Large intestine (tissue), 3 donors: ENCODE data around the gene TAS1R3. TPM values are rescaled to one million over a fixed set of nuclear protein-coding genes. Genes with fewer than 3 reads are reported as not detected.

ENCODE experiments used
- DNase-seq, 2 donors: peaks; one replicate each; pipeline versions ENCODE4 v3.0.0 to v3.0.0-alpha.2; 2013
- H3K27ac ChIP-seq: one replicate; pipeline ENCODE4 v1.5.1; 2013; ENCODE audit warnings: low read length
- H3K27me3 ChIP-seq: 2 replicates; pipeline ENCODE4 v1.6.1; 2013; ENCODE audit warnings: low read length; ENCODE audit not compliant: control insufficient read depth, insufficient read depth
- H3K36me3 ChIP-seq: 2 replicates; pipeline ENCODE4 v1.6.1; 2013; ENCODE audit warnings: low read length; ENCODE audit not compliant: control insufficient read depth, insufficient read depth
- H3K4me1 ChIP-seq: one replicate; pipeline ENCODE4 v1.6.1; 2013; ENCODE audit warnings: low read length; ENCODE audit not compliant: control insufficient read depth, insufficient read depth
- H3K4me3 ChIP-seq: one replicate; pipeline ENCODE4 v1.5.1; 2013; ENCODE audit warnings: low read length
- H3K9me3 ChIP-seq: one replicate; pipeline ENCODE4 v1.6.1; 2013; ENCODE audit warnings: mild to moderate bottlenecking, low read depth, low read length, moderate library complexity; ENCODE audit not compliant: control insufficient read depth
- WGBS: methylation state at CpG from one replicate; pipeline ENCODE4 v1.1.5; 2013; ENCODE audit warnings: low lambda C conversion rate; ENCODE audit not compliant: insufficient coverage; 5-methylcytosine and 5-hydroxymethylcytosine counted together
- polyA plus RNA-seq: library from polyadenylated mRNA; unstranded; fragments of 120-200 nt; gene quantifications from one replicate; pipeline ENCODE4 v1.2.1, GENCODE V29; 2013

The TAS1R3 gene
- polyA plus RNA-seq, 1 donor = 0.69 TPM

GRCh38 chr1:1349256-1350012 lies 18.4 kb downstream of the TAS1R3 start, which contains the start of gene DVL1:
Gene DVL1 (minus strand): TSS chr1:1349418. CDS start chr1:1349065, 353 bp downstream.
- H3K27me3 ChIP-seq = no peaks in the 10 kb centered on the region
- H3K36me3 ChIP-seq = peaks cover 23% of the 10 kb centered on the region
- peak within 1 kb of the TSS; percentile 75 for H3K27ac ChIP-seq
- peak within 1 kb of the TSS; percentile 63 for H3K4me3 ChIP-seq
- no CpG with 5 or more reads among the region's 122 CpGs for WGBS
- peak; percentile 56 to 80 for DNase-seq
- H3K9me3 ChIP-seq = no peaks in the 10 kb centered on the region
- peaks cover 63% of the 10 kb centered on the region for H3K4me1 ChIP-seq

DNA sequence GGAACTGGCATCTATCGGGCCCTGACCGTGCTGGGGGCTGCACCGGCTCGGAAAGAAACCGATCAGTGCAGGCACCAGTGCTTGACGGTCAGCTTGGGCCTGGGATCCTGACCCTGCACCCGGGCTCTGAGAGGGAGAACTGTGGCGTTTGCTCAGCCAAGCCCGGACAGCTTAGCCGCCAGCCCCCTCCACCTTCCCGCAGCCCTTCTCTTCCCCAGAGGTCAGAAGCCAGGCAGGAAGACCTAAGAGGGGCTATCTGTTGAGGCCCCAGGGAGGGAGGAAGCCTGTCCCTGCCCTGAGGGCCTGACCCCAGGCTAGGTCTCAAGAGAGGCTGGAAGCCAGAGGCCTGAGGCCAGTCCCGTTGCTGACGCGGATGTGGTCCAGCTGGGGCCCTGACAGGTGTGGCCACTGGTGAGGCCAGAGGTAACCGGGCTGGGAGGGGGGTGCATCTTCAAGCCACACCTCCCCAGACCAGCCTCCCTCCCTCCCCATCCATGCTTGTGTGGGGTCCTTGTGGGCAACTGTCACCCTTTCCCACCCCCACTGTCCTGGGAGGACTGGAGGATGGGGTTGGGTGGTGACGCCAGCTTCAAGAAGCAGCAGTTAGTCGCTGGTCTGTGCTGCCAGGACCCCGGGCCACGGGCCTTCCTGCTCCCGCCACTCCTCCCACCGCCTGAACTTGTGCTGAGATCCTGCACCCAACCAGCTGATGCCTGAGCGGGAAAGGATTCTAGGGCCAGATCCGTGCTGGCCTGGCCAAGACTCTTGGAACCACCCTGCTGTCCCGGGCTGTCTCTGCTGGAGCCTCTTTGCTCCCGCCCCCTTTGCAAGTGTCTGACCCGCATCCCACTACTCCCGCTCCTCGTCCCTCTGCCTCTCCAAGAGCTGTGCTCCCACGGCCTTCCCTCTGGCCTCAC lies 20.7 kb downstream of the TAS1R3 start:
- Histone ChIP-seq H3K27ac (no peak overlapping the region), H3K4me1 (peaks cover 42% of the 10 kb centered on the region), H3K9me3 (no peaks in the 10 kb centered on the region), H3K4me3 (no peak overlapping the region), H3K27me3 (no peaks in the 10 kb centered on the region), H3K36me3 (peaks cover 22% of the 10 kb centered on the region)
- DNase-seq = peak in 1 of 2 donors; percentile 34
- WGBS = no CpG with 5 or more reads among the region's 29 CpGs

GRCh38 chr1:1352786-1353388 lies 21.8 kb downstream of the TAS1R3 start:
- H3K4me1 ChIP-seq = peaks cover 36% of the 10 kb centered on the region
- H3K4me3 ChIP-seq = no peak overlapping the region
- no peaks in the 10 kb centered on the region for H3K9me3 ChIP-seq
- no peaks in the 10 kb centered on the region for H3K27me3 ChIP-seq
- no CpG with 5 or more reads among the region's 5 CpGs for WGBS
- H3K27ac ChIP-seq = no peak overlapping the region
- no peak for DNase-seq
- peaks cover 22% of the 10 kb centered on the region for H3K36me3 ChIP-seq

DNA sequence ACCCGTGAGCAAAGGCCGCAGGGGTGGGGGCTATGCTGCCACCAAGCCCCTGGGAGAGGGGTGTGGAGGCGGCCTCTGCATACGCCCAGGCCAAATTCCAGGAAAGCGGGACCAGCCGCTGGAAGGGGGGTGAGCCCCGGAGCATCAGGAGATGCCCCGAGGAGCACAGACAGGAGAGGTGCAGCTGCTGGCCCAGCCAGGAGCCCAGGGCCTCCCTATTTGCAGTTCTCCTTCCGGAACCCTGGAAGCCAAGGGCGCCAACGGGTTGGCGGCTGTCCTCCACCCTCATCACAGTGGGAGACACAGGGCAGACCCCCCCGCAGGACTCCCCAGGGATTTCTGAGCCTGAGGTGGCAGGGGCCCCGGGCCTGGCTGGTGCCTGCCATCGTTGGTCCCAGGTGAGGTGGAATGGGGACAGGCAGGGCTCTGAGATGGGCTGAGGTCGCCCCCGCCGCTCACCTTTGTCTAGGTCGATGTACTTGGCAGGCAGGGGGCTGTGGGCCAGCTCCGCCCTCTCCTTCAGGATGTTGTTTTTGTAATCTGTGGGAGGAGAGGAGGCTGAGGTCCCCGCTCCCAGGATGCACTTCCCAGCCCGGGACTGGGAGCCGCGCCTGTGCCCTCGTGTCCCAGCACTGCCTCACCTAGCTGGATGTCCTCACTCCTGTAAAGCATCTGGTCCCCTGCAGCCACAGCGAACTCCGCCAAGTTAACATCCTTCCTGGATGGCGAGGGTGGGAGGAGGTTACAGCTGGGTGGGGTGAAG lies 22.5 kb downstream of the TAS1R3 start:
- no CpG with 5 or more reads among the region's 28 CpGs for WGBS
- no peaks in the 10 kb centered on the region for H3K27me3 ChIP-seq

DNA sequence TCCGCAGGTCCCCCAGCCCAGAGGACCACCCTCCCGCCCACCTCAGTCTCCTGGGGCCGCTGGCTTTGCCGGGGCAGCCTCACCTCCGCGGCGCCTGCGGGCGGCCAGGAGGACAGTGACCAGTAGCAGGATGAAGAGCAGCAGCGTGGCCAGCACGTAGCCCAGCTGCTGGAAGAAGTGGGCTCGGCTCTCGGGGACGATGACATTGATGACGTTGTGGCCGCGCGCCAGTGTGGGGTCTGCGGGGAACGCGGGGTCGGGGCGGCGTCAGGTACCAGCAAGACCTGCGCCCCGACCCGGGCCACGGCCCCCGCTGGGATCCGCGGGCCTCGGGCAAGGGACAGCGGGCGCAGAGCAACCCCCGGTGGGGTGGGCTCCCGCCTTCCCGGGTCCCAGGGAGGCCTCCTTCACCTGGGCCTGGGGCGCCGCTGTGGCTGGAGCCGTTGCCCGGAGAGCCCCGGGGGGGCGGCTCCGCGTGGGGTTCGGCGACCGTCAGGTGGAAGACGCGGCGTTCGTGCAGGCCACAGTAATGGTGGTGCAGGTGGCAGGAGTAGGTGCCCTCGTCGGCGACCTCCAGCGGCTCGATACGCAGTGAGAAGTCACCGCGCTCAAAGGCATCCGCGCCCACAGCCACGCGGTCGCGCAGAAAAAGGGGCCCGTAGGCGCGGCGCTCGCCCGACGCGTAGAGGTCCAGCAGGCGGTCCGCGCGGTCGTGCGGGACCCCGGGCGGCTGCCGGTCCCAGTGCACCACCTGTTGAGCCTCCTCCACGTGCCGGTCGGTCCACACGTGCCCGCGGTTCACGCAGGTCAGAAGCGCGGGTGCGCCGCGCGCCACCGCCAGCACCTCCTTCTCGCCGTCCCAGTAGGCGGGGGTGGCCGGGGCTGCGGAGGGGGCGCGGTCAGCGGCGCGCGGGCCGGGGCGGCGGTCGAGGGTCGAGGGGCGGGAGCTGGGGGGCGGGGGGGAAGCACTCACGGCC lies 23.5 kb downstream of the TAS1R3 start:
- DNase-seq = peak in 1 of 2 donors; percentile 3
- Histone ChIP-seq H3K9me3 (no peaks in the 10 kb centered on the region), H3K27ac (no peak overlapping the region), H3K27me3 (no peaks in the 10 kb centered on the region), H3K36me3 (peaks cover 22% of the 10 kb centered on the region), H3K4me3 (no peak overlapping the region), H3K4me1 (peaks cover 46% of the 10 kb centered on the region)
- WGBS = no CpG with 5 or more reads among the region's 116 CpGs

More for the DNA sequence above, 22.5 kb downstream of the TAS1R3 start:
- peaks cover 22% of the 10 kb centered on the region for H3K36me3 ChIP-seq
- DNase-seq = peak in 1 of 2 donors; percentile 4
- no peak overlapping the region for H3K27ac ChIP-seq
- H3K9me3 ChIP-seq = no peaks in the 10 kb centered on the region
- peaks cover 36% of the 10 kb centered on the region for H3K4me1 ChIP-seq
- no peak overlapping the region for H3K4me3 ChIP-seq

DNA sequence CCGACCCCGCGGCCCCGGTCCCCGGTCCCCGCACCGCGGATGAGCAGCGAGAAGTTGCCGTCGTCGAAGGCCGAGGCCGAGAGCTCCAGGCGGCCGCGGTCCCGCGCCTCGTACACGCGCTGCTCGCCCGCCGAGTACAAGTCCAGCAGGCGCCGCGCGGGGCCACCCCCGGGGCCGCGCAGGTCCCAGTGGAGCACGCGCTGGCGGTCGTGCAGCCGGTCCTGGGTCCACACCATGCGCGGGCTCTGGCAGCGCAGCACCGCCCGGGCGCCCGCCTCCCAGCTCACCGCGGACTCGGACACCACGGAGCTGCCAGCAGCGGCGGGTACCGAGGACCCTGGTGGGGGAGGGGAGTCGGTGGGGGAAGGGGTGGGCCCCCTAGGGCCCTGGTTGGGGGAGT lies 24.3 kb downstream of the TAS1R3 start:
- H3K4me1 ChIP-seq = peaks cover 54% of the 10 kb centered on the region
- H3K9me3 ChIP-seq = peaks cover 3% of the 10 kb centered on the region
- H3K27me3 ChIP-seq = no peaks in the 10 kb centered on the region
- peak; percentile 56 to 76 for DNase-seq
- H3K36me3 ChIP-seq = peaks cover 22% of the 10 kb centered on the region
- WGBS = no CpG with 5 or more reads among the region's 52 CpGs
- no peak overlapping the region for H3K4me3 ChIP-seq
- H3K27ac ChIP-seq = no peak overlapping the region

- Histone ChIP-seq H3K4me3 (peak overlapping the region; percentile 73), H3K9me3 (peaks cover 5% of the 10 kb centered on the region), H3K36me3 (peaks cover 22% of the 10 kb centered on the region), H3K27me3 (no peaks in the 10 kb centered on the region), H3K4me1 (peaks cover 59% of the 10 kb centered on the region), H3K27ac (no peak overlapping the region)
- DNase-seq = no peak
- WGBS = no CpG with 5 or more reads among the region's 8 CpGs
Observed at GRCh38 chr1:1356166-1356795, 25.2 kb downstream of the TAS1R3 start.

DNA sequence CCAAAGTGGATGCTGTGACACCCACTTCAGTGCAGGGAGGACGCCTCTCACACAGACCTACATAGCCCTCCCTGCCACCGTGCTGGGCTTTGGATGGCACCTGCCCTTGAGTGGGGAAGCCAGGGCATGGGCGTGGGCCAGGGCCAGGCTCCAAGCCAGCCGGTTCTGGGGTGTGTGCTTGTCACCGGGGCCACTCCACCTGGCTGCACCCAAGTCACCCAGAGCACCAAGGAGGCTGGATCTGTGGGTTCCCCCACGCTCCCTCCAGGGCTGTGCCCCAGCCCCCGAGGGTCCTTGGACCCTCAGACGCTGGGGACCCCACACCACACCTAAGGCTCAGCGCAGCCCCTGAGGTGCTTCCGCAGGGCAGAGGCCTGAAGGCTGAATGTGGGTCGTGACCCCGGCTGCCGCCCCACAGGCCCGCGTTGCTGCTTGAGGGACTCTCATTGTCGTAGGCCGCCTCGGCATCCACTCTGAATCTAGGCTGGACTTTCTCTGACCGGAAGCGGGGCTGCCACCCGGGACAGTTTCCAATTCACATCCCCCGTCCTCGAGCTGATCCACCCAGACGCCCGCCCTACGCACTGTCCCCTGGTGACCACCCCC lies 25.8 kb downstream of the TAS1R3 start:
- peaks cover 22% of the 10 kb centered on the region for H3K36me3 ChIP-seq
- no CpG with 5 or more reads among the region's 26 CpGs for WGBS
- peak overlapping the region; percentile 85 for H3K27ac ChIP-seq
- peaks cover 6% of the 10 kb centered on the region for H3K9me3 ChIP-seq
- H3K27me3 ChIP-seq = no peaks in the 10 kb centered on the region
- H3K4me3 ChIP-seq = peak overlapping the region; percentile 73
- no peak for DNase-seq
- H3K4me1 ChIP-seq = peaks cover 53% of the 10 kb centered on the region
